DOHH2 (cell line): ENCODE data around the gene GRB2.

Experiments used
- H3F3A ChIP-seq: fragments of 200-600 bp; sonication (generic), shearing (Covaris generic); 2 replicates; pipeline ENCODE4 v1.6.0; 2016; ENCODE audit warnings: antibody characterized with exemption, mild to moderate bottlenecking; ENCODE audit not compliant: control insufficient read depth, insufficient read depth
- H3K27ac ChIP-seq: fragments of 200-600 bp; sonication (generic); 2 replicates; pipeline ENCODE4 v1.5.1; 2014; ENCODE audit warnings: low read depth, mild to moderate bottlenecking, low read length, moderate library complexity
- H3K27me3 ChIP-seq: fragments of 200-600 bp; sonication (generic); 2 replicates; pipeline ENCODE4 v1.6.1; 2014; ENCODE audit warnings: mild to moderate bottlenecking, low read length, mixed read lengths; ENCODE audit not compliant: control insufficient read depth
- H3K36me3 ChIP-seq: fragments of 200-600 bp; sonication (generic); 2 replicates; pipeline ENCODE4 v1.6.1; 2014; ENCODE audit warnings: mild to moderate bottlenecking, low read length, moderate library complexity, mixed read lengths; ENCODE audit not compliant: control insufficient read depth
- H3K4me1 ChIP-seq: fragments of 200-600 bp; sonication (generic); 2 replicates; pipeline ENCODE4 v1.6.1; 2014; ENCODE audit warnings: mild to moderate bottlenecking, low read length, mixed read lengths; ENCODE audit not compliant: control insufficient read depth
- H3K4me2 ChIP-seq: fragments of 200-600 bp; sonication (generic); 2 replicates; pipeline ENCODE4 v1.6.0; 2014; ENCODE audit warnings: mild to moderate bottlenecking, low read length, moderate library complexity
- H3K4me3 ChIP-seq: fragments of 200-600 bp; sonication (generic); 2 replicates; pipeline ENCODE4 v1.5.1; 2014; ENCODE audit warnings: mild to moderate bottlenecking, low read length, mixed read lengths
- H3K79me2 ChIP-seq: fragments of 200-600 bp; sonication (generic); 2 replicates; pipeline ENCODE4 v1.6.1; 2014; ENCODE audit warnings: mild to moderate bottlenecking, low read length, mixed read lengths; ENCODE audit not compliant: control insufficient read depth
- H3K9me2 ChIP-seq: fragments of 200-600 bp; sonication (generic); replicated peaks from 2 replicates; pipeline ENCODE4 v1.6.1; 2014; ENCODE audit warnings: mild to moderate bottlenecking, low read length, mixed read lengths; ENCODE audit not compliant: control insufficient read depth
- H3K9me3 ChIP-seq: fragments of 200-600 bp; sonication (generic); 2 replicates; pipeline ENCODE4 v1.6.1; 2014; ENCODE audit warnings: antibody characterized with exemption, low read length, mixed read lengths; ENCODE audit not compliant: control insufficient read depth, insufficient read depth
- H4K20me1 ChIP-seq: fragments of 200-600 bp; sonication (generic); 2 replicates; pipeline ENCODE4 v1.6.0; 2014; ENCODE audit warnings: low read depth, mild to moderate bottlenecking, antibody characterized with exemption, low read length, moderate library complexity; ENCODE audit not compliant: control insufficient read depth, insufficient read depth
- CTCF ChIP-seq: fragments of 200-600 bp; sonication (generic); IDR thresholded peaks from one replicate; pipeline ENCODE4 v1.5.1; 2014; ENCODE audit warnings: antibody characterized with exemption, mild to moderate bottlenecking, low read depth, low read length; ENCODE audit not compliant: poor library complexity, severe bottlenecking
- EZH2phosphoT487 ChIP-seq: fragments of 200-600 bp; sonication (generic); IDR thresholded peaks from 2 replicates; pipeline ENCODE4 v1.6.1; 2017; ENCODE audit warnings: borderline replicate concordance, mild to moderate bottlenecking, antibody characterized with exemption, low read length, moderate library complexity, mixed read lengths

GRB2 gene

GRCh38 chr17:75269844-75270217 lies 135.6 kb downstream of the GRB2 start:
- H3K36me3 ChIP-seq = peaks cover 61% of the 10 kb centered on the region

More at GRCh38 chr17:75269844-75270217, 135.6 kb downstream of the GRB2 start:
- Histone ChIP-seq H4K20me1 (no peaks in the 10 kb centered on the region), H3K9me2 (no peaks in the 10 kb centered on the region), H3K27ac (peak overlapping the region; percentile 54; the same call in 1 of the 2 replicates), H3F3A (peaks cover 18% of the 10 kb centered on the region), H3K27me3 (no peaks in the 10 kb centered on the region), H3K9me3 (no peaks in the 10 kb centered on the region), H3K4me3 (peak overlapping the region; percentile 82), H3K4me2 (peak overlapping the region; percentile 98), H3K79me2 (peaks cover 38% of the 10 kb centered on the region), H3K4me1 (peaks cover 32% of the 10 kb centered on the region)
- TF ChIP-seq CTCF (no peak), EZH2phosphoT487 (no peak)
